ENCODE data around the gene HDAC4. TPM values are rescaled to one million over a fixed set of nuclear protein-coding genes. Genes with fewer than 3 reads are reported as not detected.

Gene HDAC4
- total and polyA plus RNA-seq, 9 of the 15 experiments (the other 6 are each of a cell fraction or from before 2014, with no cell fraction given), result 0.11 to 20.2 (median 4.0) TPM

GRCh38 chr2:239201531-239201876, 199.3 kb downstream of the HDAC4 start:
- H3K9me1 ChIP-seq (ENCODE audit: control insufficient read depth, insufficient read depth, low read length), result no peaks in the 10 kb centered on the region
- DNase-seq (ENCODE audit: extremely low read depth in 1 of 4, low spot score in 3 of 4), result no peak
- WGBS (ENCODE audit: insufficient coverage, low coverage, missing lambda C conversion rate), result 75% methylated on average over 5 of the region's 6 CpGs
- TF ChIP-seq TFE3 (CRISPR knock-in tag; IDR thresholded peaks at IDR 0.05) (no peak), ZNF398 (CRISPR knock-in tag; IDR thresholded peaks at IDR 0.05) (no peak), SRSF9 (IDR thresholded peaks at IDR 0.05; ENCODE audit: borderline replicate concordance, low read depth, low read length) (no peak), DIDO1 (tag; IDR thresholded peaks at IDR 0.05; ENCODE audit: low read depth) (no peak)
- CTCF ChIA-PET (ENCODE audit: low intra/inter-chr PET ratio), result no interaction called here
- no peak overlapping the region for H3K9ac ChIP-seq (ENCODE audit: insufficient read depth in 1 of 2, low read depth in 2 of 2, low read length in 2 of 2)
- FAIRE-seq, result no peak
- ATAC-seq, result no peak
- H3K27ac ChIP-seq (ENCODE audit: extremely low read depth, low read depth, low read length), result no peak overlapping the region
- H3K36me3 ChIP-seq (ENCODE audit: control insufficient read depth, insufficient read depth, low read length), result no peaks in the 10 kb centered on the region
- H3K27me3 ChIP-seq (ENCODE audit: control insufficient read depth in 2 of 2, insufficient read depth in 2 of 2, low read length in 2 of 2), result no peaks in the 10 kb centered on the region
- intact Hi-C loops (cut with micrococcal nuclease) (no loop called here), in situ Hi-C loops (cut with MboI) (no loop called here)
- H3K4me3 ChIP-seq, result no peak overlapping the region
- H4K20me1 ChIP-seq (replicated peaks; ENCODE audit: control insufficient read depth, insufficient read depth, low read length), result no peaks in the 10 kb centered on the region
- no peaks in the 10 kb centered on the region for H3K9me3 ChIP-seq (replicated peaks; ENCODE audit: control insufficient read depth, insufficient read depth, low read depth, low read length)
- H3K4me2 ChIP-seq (ENCODE audit: insufficient read depth, low read length), result no peak overlapping the region
- H2AFZ ChIP-seq (ENCODE audit: low read depth, low read length), result no peak overlapping the region
- no TSS peak for BruUV-seq (replicated peaks)
- POLR2A ChIA-PET, result interaction anchor here (0.6 kb wide), 1 partner anchor 92 kb away, joined by 3 read pairs; no protein-coding TSS in a partner anchor
- H3K79me2 ChIP-seq (ENCODE audit: control insufficient read depth, insufficient read depth, low read length), result no peaks in the 10 kb centered on the region
- H3K4me1 ChIP-seq (replicated peaks in 1 of 2; ENCODE audit: control insufficient read depth in 2 of 2, insufficient read depth in 2 of 2, low read length in 2 of 2), result no peaks in the 10 kb centered on the region; a peak in 2 of 5 replicates
